Cardiac muscle cell (in vitro differentiated cells and primary cell): ENCODE measurements around the gene RHBDL2. TPM values are rescaled to one million over a fixed set of nuclear protein-coding genes. Genes with fewer than 3 reads are reported as not detected.
"Not testable (repeated sequence)": the region's sequence is repeated elsewhere in the genome, so short reads cannot be mapped to it uniquely, and the experiment has no call there.

ENCODE experiments used
- DNase-seq, 2 donors: peaks; one replicate each; pipeline versions ENCODE4 v3.0.0 to v3.0.0-alpha.2; 2010 to 2017; ENCODE audit warnings: low read depth in 1 of 2, low spot score in 1 of 2
- H3K27ac ChIP-seq: fragments of 200-600 bp; sonication (generic); 2 replicates; pipeline ENCODE4 v1.5.1; 2016
- H3K27me3 ChIP-seq: fragments of 200-600 bp; sonication (generic); 2 replicates; pipeline ENCODE4 v1.6.0; 2016; ENCODE audit warnings: control low read depth
- H3K36me3 ChIP-seq: fragments of 200-600 bp; sonication (generic); 2 replicates; pipeline ENCODE4 v1.5.1; 2016; ENCODE audit warnings: control low read depth
- H3K4me1 ChIP-seq: fragments of 200-600 bp; sonication (generic); 2 replicates; pipeline ENCODE4 v1.8.1; 2017; ENCODE audit warnings: low read depth, mild to moderate bottlenecking, mixed run types
- H3K4me3 ChIP-seq: fragments of 200-600 bp; sonication (generic); 2 replicates; pipeline ENCODE4 v1.5.1; 2016; ENCODE audit warnings: mild to moderate bottlenecking
- H3K9me3 ChIP-seq: fragments of 200-600 bp; sonication (generic); 2 replicates; pipeline ENCODE4 v1.5.1; 2017; ENCODE audit warnings: low read depth, mild to moderate bottlenecking, control low read depth
- CTCF ChIP-seq: IDR thresholded peaks from 2 replicates; pipeline ENCODE4 v1.5.1; 2012; ENCODE audit warnings: low read depth, mild to moderate bottlenecking, low read length
- polyA plus RNA-seq: library from polyadenylated mRNA; unstranded; fragments of >200 nt; fragmentation: Nextera tagmentation; extraction: Ambion mirVana; gene quantifications from 2 replicates; pipeline ENCODE4 v1.2.1, GENCODE V29; 2016
- total RNA-seq: library from RNA; depleted of rRNA; stranded (reverse); fragments of >200 nt; gene quantifications from 2 replicates; pipeline ENCODE4 v1.2.3, GENCODE V29; 2016

The RHBDL2 gene
- total and polyA plus RNA-seq, 2 experiments from 2014 or later: 0.21 TPM; not detected in 1

- TF ChIP-seq CTCF: no peak
- Histone ChIP-seq H3K27ac (peak within 1 kb of the TSS; percentile 90), H3K4me3 (peak within 1 kb of the TSS; percentile 97)
These were observed 81.8 kb downstream of the RHBDL2 start, which contains the start of gene RRAGC for GRCh38 chr1:38859561-38860453. TSS of gene RRAGC (minus strand) at chr1:38859772. CDS start at chr1:38859646, 126 bp downstream.

GRCh38 chr1:38858833-38859560, 82.6 kb downstream of the RHBDL2 start:
- H3K9me3 ChIP-seq: no peaks in the 10 kb centered on the region
- no peak for TF ChIP-seq CTCF
- peak overlapping the region; percentile 97 for H3K4me3 ChIP-seq
- no peaks in the 10 kb centered on the region for H3K27me3 ChIP-seq
- H3K4me1 ChIP-seq: peaks cover 10% of the 10 kb centered on the region
- peak overlapping the region; percentile 90 for H3K27ac ChIP-seq
- H3K36me3 ChIP-seq: peaks cover 21% of the 10 kb centered on the region
- peak; percentile 48 to 71 for DNase-seq

More at GRCh38 chr1:38859561-38860453, 81.8 kb downstream of the RHBDL2 start, which contains the start of gene RRAGC:
- Histone ChIP-seq H3K36me3 (peaks cover 18% of the 10 kb centered on the region), H3K27me3 (no peaks in the 10 kb centered on the region), H3K9me3 (no peaks in the 10 kb centered on the region), H3K4me1 (peaks cover 10% of the 10 kb centered on the region)
- peak; percentile 99 to 100 for DNase-seq

- Histone ChIP-seq H3K27ac (no peak overlapping the region), H3K9me3 (no peaks in the 10 kb centered on the region), H3K27me3 (no peaks in the 10 kb centered on the region), H3K4me3 (no peak overlapping the region), H3K4me1 (no peaks in the 10 kb centered on the region), H3K36me3 (peaks cover 23% of the 10 kb centered on the region)
- no peak for TF ChIP-seq CTCF
- no peak for DNase-seq
These were observed 88.8 kb downstream of the RHBDL2 start for GRCh38 chr1:38852780-38853179.

- Histone ChIP-seq H3K36me3 (peaks cover 15% of the 10 kb centered on the region), H3K9me3 (no peaks in the 10 kb centered on the region), H3K27ac (no peak overlapping the region), H3K27me3 (no peaks in the 10 kb centered on the region), H3K4me1 (no peaks in the 10 kb centered on the region), H3K4me3 (no peak overlapping the region)
- TF ChIP-seq CTCF: no peak
- DNase-seq: no peak
These were observed 93.6 kb downstream of the RHBDL2 start for GRCh38 chr1:38848071-38848470.

GRCh38 chr1:38846210-38846609, 95.4 kb downstream of the RHBDL2 start:
- no peaks in the 10 kb centered on the region for H3K27me3 ChIP-seq
- H3K27ac ChIP-seq: no peak overlapping the region
- peaks cover 23% of the 10 kb centered on the region for H3K36me3 ChIP-seq
- no peak overlapping the region for H3K4me3 ChIP-seq
- no peaks in the 10 kb centered on the region for H3K9me3 ChIP-seq
- TF ChIP-seq CTCF: no peak
- no peaks in the 10 kb centered on the region for H3K4me1 ChIP-seq
- no peak for DNase-seq

- H3K9me3 ChIP-seq, H3K27me3 ChIP-seq: not testable (repeated sequence)
- peaks cover 20% of the 10 kb centered on the region for H3K36me3 ChIP-seq
These were observed 96.5 kb downstream of the RHBDL2 start for GRCh38 chr1:38845088-38845487.

More at GRCh38 chr1:38845088-38845487, 96.5 kb downstream of the RHBDL2 start:
- H3K4me3 ChIP-seq, H3K4me1 ChIP-seq, H3K27ac ChIP-seq, DNase-seq: not testable (repeated sequence)
